ENCODE measurements around the gene GNA15. TPM values are rescaled to one million over a fixed set of nuclear protein-coding genes. Genes with fewer than 3 reads are reported as not detected.

The GNA15 gene
- total RNA-seq, 1 donor from 2014 or later: 20.5 TPM

DNA sequence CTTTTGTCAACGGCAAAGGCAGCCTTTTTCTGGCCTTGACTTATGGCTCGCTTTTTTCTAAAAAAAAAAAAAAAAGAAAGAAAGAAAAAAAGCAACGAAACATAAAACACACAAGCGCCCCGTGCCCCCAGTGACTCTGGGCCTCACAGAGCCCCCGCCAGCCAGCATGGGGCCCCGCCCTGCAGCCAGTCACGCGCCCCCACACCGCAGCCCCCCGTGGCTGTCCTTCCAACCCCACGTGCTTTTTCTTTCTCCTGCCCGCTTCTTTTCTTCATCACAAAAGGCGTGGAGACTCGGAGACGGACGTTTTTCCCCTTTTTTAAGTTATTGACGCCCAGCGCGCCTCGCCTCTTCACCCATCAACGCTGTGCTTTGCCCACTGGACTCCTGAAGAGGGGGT lies 14.4 kb upstream of the GNA15 start:
- DNase-seq (ENCODE audit: low spot score): no peak

DNA sequence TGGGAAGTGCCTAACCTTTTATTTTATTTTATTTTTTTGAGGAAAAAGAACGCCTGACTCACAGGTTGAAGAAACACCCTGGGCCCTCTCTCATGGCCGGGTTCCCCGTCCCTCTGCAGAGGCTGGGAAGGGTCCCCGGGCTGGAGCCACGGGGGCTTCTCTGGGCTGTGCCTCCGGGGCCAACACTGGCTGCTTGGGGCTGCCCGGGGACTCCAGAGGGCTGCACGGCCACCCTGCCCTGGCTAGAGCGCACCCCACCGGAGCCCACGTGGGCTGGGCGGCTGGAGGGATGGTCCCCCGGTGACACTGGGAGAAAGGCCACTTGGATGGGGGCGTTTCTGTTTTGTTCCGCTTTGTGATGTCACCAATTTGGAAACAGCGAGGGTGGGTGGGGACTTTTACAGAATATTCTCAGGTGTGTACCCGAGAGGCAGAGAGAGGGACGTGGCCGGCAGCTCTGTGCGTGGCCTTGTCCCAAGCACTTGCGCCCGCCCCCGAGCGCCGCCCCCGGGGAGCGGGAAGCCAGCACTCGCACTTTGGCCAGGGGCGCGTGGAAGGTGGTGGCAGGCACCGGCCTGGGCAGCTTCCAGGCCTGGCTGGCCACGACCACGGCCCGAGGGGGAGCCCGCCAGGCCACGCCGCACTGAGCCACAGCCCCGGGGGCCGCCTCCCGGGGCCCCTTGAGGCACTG lies 13.9 kb upstream of the GNA15 start:
- no peak for DNase-seq (ENCODE audit: low spot score)

DNA sequence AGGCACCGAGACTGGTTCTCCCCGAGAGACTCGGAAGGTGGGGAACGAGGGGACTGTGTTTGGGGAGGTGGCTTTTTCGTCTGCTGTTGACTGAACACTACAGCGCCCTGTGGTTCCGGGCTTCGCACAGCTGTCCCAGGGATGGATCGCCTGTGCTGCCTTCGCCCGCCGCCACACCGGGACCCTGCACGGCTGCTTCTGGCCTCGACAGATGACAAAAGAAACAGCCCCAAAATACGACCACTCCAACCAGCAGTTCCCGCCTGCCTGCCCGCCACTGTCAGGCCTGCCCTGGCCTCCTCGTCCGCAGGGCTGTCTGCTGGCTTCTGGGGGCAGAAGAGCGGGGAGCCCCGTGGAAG lies 13.3 kb upstream of the GNA15 start:
- no peak for DNase-seq (ENCODE audit: low spot score)

DNA sequence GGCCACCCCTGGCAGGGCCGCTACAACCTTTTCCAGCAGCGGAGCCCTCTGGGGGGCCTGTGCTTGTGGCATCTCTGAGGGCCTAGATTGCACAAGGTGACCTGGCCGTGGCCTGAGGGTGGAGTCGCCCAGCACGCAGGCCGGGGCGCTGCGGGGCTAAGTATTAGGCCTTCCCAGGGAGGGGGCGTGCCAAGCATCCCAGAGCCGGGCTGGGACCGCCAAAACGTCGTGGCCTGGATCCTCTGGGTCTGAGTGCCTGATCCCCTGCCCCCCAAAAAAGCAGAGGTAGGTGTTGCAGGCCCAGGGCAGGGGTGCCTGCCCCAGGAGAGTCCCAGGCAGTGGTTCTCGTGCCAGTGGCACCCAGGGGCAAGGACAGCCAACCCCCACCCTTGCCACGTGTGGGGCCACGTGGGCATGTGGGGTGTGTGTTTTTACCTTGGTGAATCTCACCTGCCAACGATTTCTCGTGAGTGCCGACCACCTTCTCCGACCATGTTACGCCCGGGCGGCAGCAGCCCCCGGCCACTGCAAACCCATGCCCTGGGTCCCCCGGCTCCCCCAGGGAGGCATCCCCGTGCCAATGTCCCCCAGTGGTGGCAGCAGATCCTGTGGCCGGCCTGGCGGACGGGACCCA lies 12.6 kb upstream of the GNA15 start:
- no peak for DNase-seq (ENCODE audit: low spot score)

DNA sequence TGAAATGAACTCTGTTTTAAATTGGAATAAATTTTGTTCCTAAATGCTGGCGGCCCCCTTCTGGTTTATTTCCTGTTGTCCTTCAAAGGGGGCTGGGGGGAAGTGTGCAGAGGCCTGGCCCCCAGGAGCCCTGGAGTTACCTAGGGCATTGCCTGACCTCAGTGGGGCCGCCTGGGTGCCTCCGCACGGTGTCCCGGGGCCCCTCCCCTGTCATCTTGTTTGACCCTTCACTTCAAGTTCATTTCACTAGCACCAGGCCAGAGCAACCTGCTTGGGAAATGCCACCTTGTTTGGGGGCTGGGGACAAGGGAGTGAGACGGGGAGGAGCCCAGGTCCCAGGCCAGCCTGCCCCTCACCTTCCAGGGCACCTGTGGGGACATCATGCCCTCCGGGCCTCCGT lies 11.9 kb upstream of the GNA15 start:
- DNase-seq (ENCODE audit: low spot score): no peak

DNA sequence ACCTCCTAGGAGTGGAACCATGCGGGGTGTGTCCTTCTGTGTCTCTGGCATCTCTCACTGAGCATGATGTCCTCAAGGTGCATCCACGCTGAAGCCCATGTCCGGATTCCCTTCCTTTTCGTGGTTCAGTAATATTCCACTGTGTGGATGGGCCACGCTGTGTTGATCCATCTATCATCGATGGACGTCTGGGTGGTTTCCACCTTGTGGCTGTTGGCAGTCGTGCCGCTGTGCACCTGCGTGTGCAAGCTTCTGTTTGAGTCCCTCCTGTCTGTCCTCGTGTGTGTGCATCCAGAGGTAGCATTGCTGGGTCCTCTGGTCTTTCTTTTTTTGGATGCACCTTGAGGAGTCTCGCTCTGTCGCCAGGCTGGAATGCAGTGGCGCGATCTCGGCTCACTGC lies 11.2 kb upstream of the GNA15 start:
- no peak for DNase-seq (ENCODE audit: low spot score)

DNA sequence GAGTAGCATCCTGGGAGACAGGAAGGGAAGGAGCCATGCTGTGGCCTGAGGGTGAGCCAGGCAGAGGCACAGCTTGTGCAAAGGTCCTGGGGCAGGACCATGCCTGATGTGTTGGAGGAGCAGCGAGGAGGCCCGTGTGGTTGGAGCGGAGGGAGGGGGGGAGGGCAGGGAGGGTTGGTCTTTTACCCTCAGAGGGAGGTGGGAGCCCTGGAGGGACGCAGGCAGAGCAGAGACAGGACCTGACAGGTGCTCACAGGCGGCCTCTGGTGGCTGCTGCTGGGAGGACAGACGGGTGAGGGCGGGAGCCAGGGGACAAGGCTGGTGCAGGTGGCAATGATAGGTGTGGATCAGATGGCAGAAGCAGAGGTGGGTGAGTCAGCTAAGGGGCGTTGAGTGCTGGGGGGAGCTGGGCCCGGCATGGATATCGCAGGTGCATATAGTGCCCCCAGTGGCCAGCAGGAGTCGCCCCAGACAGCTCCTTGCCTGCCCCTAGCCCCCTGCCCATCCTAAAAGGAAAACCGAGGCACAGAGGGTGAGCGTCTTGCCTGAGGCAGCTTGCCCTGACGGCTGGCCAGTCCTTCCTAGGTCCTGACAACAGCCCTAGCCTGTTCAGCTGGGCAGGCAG lies 9.8 kb upstream of the GNA15 start:
- no peak for DNase-seq (ENCODE audit: low spot score)

DNA sequence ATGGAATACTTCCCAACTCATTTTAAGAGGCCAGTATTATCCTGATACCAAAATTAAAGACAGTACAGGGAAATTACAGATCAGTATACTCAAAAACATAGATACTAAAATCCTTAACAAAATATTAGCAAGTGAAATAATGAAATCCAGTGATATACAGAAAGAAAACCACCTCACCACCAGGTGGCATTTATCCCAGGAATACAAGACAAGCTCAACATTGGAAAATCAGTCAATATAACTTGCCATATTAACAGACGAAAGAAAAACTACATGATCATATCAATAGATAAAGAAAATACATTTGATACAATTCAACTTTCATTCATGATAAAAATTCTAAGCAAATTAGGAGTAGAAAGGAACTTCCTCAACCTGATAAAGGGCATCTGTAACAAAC lies 6.7 kb upstream of the GNA15 start:
- DNase-seq (ENCODE audit: low spot score): no peak

DNA sequence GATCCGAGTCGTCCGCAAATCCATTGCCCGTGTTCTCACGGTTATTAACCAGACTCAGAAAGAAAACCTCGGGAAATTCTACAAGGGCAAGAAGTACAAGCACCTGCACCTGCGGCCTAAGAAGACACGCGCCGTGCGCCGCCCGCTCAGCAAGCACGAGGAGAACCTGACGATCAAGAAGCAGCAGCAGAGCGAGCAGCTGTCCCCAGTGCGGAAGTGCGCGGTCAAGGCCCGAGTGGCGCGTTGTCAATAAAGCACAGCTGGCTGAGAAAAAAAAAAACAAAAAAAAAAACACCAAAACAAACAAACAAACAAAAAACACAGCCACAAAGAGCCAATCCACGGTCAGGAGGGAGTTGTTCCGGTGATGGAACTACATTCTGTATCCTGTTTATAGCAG lies 4.7 kb upstream of the GNA15 start:
- DNase-seq (ENCODE audit: low spot score): no peak

DNA sequence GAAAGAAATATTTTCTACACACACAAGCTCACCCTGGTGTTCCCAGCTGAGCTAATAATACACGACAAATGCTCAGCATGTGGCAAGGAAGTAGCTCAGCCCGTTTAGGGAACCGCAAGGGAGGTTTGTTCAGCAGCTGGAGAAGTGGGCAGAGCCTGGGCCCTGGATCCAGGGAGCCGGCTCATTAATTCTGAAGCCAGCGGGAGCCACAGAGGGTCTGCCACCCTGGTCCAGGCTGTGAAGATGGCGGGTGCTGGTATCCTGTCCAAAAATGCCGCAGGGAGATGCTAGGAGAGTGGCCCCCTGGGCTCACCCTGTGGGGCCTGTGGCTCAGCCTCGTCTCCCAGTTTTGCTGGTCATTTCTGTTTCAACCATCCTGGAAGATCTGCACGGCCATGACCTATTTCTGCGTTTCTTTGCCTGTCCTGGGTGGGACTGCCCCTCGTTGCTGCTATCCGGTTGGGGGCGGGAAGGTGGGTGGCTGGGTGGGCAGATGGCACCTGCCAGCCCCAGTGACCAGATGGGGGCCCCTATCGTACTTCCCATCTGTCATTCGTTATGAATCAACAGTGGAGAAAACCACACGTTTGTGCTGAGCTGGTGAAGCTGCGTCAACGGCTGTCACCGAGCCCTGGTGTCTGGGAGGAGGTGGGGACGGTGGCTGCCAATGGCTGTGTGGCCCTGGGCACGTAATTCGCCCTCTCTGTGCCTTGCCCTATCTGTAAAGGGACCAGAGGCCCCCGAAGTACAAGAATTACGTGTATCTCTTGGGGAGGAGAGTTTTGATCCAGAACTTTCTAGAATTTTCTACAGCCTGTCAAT lies 2.7 kb upstream of the GNA15 start:
- peak; percentile 24 for DNase-seq (ENCODE audit: low spot score)

DNA sequence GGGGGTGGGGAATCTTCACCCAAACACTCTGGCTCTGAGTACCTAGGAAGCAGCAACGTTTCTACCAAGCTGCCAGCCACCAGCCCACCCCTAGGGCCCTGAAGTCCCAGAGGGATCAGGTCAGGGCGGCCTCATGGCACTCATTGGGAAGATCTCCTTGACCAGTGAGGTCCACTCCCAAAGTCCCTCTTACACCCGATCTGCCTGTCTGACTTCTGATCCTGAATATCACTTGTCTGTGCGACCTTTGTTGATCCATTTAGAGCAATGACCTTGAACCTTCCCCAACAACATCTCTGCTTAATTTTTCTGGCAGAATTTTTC lies 2.1 kb upstream of the GNA15 start:
- no peak for DNase-seq (ENCODE audit: low spot score)

DNA sequence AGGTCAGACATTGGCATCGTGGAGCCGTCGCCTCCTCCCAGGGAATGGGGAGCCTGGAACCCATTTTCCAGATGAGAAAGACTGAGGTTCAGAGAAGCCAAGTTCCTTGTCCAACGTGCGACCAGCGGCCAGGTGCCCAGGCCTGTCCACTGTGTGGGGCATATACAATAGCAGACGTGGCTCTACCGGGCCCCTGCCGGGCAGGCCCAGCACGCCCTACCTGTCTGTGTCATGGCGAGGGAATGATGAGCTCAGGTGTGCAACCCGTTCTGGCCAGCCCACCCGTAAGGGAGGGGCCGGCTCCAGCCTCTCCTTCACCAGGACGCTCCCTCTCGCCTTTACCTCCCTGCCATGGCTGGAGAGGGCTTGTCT lies 837 bp downstream of the GNA15 start:
- no peak for DNase-seq (ENCODE audit: low spot score)

DNA sequence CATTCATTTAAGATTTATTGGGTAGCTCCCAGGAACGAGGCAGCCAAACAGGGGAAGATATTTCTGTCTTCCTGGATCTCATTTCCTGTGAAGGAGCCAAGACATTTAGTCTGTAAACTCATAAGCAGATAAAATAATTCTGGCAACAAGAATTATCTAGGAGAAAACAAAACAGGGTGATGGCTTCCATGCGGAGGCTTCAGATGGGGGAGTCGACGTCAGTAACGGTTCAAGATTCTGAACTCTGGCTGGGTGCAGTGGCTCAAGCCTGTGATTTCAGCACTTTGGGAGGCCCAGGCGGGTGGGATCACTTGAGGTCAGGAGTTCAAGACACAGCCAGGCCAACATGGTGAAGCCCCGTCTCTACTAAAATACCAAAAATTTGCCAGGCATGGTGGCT lies 1.3 kb downstream of the GNA15 start:
- no peak for DNase-seq (ENCODE audit: low spot score)

DNA sequence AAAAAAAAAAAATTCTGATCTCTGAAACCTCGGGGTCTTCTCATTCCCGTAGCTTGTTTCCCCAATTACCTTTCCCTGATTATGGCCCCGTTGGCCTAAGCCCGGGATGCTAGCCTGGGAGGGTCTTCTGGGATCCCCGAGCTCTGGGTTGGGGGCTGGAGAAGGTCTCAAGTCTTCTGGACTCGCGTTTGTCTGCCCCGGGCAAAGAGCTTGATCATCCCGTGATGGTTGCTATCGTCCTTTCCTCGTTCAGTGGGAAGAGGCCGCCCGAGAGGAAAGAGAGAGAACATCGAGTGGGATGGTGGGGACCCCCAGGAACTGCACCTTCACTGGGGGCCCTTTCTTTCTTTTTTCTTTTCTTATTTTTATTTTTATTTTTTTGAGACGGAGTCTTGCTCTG lies 2.4 kb downstream of the GNA15 start:
- DNase-seq (ENCODE audit: low spot score): no peak

DNA sequence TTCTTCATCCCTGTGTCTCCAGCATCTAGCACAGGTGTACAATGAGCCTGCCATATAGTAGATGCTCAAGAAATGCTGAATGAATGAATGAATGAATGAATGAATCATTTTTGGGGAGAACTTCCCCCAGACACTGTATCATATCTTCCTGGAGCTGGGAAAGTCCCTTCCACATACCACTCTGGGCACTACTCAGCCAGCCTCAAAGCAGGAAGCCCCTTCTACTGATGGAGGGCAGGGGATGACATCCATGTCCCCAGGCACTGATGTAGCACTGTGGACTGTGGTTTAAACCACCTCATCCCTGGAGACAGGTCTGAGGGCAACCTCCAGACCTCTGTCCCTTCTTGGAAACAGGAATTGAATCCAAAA lies 4.8 kb downstream of the GNA15 start:
- DNase-seq (ENCODE audit: low spot score): no peak

DNA sequence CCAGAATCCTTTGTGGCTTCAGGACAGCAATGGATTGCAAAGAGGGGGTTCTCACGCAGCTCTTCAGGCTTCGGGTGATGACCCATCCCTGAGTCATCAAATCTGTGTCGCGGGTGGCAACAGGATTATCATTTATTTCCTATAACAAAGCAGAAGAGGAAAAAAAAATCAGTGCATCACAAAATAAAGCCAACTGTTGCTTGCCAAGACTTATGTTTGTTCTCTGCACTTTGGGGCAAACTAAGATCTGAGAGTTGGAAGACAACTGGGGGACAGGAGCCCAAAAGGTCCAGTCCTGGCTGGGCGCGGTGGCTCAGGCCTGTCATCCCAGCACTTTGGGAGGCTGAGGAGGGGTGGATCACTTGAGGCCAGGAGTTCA lies 6.4 kb downstream of the GNA15 start:
- no peak for DNase-seq (ENCODE audit: low spot score)

DNA sequence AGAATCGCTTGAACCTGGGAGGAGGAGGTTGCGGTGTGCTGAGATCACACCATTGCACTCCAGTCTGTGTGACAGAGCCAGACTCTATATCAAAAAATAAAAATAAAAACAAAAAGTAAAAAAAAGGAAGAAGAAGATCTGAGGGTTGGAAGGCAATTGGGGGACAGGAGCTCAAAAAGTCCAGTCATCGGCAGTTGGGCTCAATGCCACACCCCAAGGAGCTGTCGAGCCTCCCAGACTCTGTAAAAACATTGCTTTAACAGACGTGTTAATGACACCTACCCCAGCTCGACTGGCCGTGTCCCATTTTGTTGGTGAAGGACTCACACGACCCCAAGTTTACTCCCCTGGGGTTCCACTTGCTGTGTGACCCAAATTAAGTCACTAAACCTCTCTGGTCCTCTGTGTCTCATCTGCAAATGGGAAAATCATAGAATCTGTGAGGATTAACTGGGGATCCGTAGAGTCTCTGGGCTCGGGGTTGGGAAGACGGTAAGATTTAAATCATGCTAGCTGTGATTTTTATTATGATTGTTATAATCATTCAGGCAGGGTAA lies 7.0 kb downstream of the GNA15 start:
- no peak for DNase-seq (ENCODE audit: low spot score)

DNA sequence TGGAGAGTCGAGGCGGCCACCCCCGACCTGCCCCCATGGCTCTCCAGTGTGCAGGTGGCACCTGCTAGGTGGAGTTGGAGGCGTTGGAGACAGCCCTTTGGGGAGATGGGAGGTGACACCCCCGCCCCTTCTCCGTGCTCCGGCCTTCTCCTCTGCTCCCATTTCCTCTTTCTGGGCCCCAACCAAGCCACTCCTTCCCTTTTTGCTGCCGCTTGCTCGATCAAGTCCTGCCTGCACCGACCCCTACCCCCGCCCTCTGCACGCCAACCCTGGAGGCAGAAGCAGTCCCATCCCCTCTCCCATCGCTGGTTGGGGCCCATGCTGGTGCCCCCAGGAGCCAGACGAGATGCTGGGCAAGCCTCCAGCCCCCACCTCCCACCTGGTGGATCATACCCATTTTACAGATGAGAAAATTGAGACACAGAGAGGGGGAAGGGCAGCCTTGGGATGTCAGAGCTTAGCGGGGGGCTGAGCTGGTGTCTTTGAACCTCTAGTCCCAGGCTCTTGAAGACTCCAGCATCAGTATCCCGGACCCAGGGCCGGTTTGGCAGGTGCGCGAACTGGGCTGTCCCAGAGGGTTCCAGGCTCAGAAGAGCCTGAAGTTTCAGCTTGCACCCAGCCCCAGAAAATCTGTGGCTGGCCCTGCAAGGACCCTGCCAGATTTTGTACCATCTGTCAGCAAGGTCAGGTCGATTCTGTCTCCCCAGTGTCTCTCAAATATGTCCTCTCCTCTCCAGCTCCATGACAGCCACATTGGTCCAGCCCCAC lies 10.3 kb downstream of the GNA15 start:
- DNase-seq (ENCODE audit: low spot score): no peak

DNA sequence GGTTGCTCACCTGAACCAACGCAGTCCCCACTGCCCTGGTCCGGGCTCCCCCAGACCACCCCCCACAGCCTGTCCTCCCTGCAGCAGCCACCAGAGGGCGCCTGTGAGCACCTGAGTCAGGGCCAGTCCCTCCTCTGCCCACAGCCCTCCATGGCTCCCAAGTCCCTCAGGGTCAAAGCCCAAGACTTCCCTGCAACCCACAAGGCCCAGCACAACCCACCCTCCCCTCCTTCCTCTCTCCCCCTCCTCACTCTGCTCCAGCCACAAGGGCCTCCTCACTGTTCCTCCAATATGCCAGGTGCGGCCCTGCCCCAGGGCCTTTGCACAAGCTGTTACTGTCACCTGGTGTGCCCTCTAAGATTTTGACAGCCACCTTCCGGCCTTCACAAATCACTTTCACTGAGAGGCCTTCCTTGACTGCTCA lies 10.9 kb downstream of the GNA15 start:
- DNase-seq (ENCODE audit: low spot score): no peak

DNA sequence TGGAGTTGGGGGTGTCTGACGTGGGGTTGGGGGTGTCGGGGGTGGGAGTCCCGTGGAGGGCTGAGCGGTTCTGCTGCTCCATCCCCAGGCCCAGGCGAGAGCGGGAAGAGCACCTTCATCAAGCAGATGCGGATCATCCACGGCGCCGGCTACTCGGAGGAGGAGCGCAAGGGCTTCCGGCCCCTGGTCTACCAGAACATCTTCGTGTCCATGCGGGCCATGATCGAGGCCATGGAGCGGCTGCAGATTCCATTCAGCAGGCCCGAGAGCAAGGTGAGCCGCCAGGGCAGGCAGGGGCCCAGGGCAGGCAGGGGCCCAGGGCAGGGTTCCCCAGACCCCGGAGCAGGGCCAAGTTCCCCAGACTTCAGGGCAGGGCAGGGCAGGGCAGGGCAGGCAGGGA lies 12.7 kb downstream of the GNA15 start:
- no peak for DNase-seq (ENCODE audit: low spot score)

DNA sequence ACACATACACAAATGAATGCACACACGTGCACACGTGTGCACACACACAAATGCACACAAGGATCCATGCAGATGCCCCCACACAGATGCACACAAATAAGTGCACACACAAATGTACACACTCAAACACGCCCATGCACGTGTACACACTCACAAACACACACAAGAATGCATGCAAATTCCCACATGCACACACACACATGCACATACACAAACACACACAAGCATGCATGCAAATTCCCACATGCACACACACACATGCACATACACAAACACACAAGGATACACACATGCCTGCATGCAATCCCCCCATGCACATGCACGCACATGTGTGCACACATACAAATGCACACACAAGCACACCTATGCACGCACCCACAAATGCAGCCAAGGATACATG lies 13.3 kb downstream of the GNA15 start:
- DNase-seq (ENCODE audit: low spot score): no peak

Measured in umbilical cord (tissue), 2 donors.